EL (cell line): ENCODE data around the gene DSCAML1.

Source experiments
- DNase-seq: peaks from one replicate; pipeline ENCODE4 v3.0.0-alpha.2; 2016

The DSCAML1 gene

GRCh38 chr11:117654281-117655255 lies 142.4 kb downstream of the DSCAML1 start:
- DNase-seq, result no peak

- no peak for DNase-seq
These were observed 144.5 kb downstream of the DSCAML1 start for GRCh38 chr11:117652521-117652920.

- no peak for DNase-seq
These were observed 147.5 kb downstream of the DSCAML1 start for GRCh38 chr11:117649296-117650055.

GRCh38 chr11:117647872-117648271 lies 149.1 kb downstream of the DSCAML1 start:
- DNase-seq, result no peak

GRCh38 chr11:117647207-117647606 lies 149.8 kb downstream of the DSCAML1 start:
- DNase-seq, result no peak

GRCh38 chr11:117646411-117646810 lies 150.6 kb downstream of the DSCAML1 start:
- DNase-seq, result no peak

- no peak for DNase-seq
These were observed 152.4 kb downstream of the DSCAML1 start for GRCh38 chr11:117644403-117645155.

- peak; percentile 4 for DNase-seq
These were observed 153.3 kb downstream of the DSCAML1 start for GRCh38 chr11:117643606-117644300.

GRCh38 chr11:117642835-117643234 lies 154.2 kb downstream of the DSCAML1 start:
- no peak for DNase-seq

GRCh38 chr11:117642396-117642795 lies 154.6 kb downstream of the DSCAML1 start:
- DNase-seq, result no peak

GRCh38 chr11:117641008-117641915 lies 155.8 kb downstream of the DSCAML1 start:
- no peak for DNase-seq

- DNase-seq, result no peak
These were observed 157.0 kb downstream of the DSCAML1 start for GRCh38 chr11:117640041-117640440.

- no peak for DNase-seq
These were observed 157.4 kb downstream of the DSCAML1 start for GRCh38 chr11:117639601-117640000.

- DNase-seq, result no peak
These were observed 158.0 kb downstream of the DSCAML1 start for GRCh38 chr11:117638911-117639543.

- peak; percentile 7 for DNase-seq
These were observed 162.0 kb downstream of the DSCAML1 start for GRCh38 chr11:117634756-117635603.

- no peak for DNase-seq
These were observed 162.8 kb downstream of the DSCAML1 start for GRCh38 chr11:117633976-117634755.

GRCh38 chr11:117633186-117633754 lies 163.7 kb downstream of the DSCAML1 start:
- no peak for DNase-seq

- DNase-seq, result no peak
These were observed 164.7 kb downstream of the DSCAML1 start for GRCh38 chr11:117632306-117632705.
